ENCODE results near the gene FBP2.
A peak's percentile ranks its signal among the peaks of the same experiment; 100 is the strongest.
"Not testable (repeated sequence)": the region's sequence is repeated elsewhere in the genome, so short reads cannot be mapped to it uniquely, and the experiment has no call there.

The FBP2 gene

GRCh38 chr9:94563548-94563947, 30.1 kb downstream of the FBP2 start:
- no peak for DNase-seq (ENCODE audit: low spot score)

GRCh38 chr9:94560237-94560636, 33.4 kb downstream of the FBP2 start:
- DNase-seq (ENCODE audit: low spot score), result no peak

- DNase-seq (ENCODE audit: low spot score), result no peak
Measured at GRCh38 chr9:94557376-94557775, 36.2 kb downstream of the FBP2 start.

- DNase-seq (ENCODE audit: low spot score), result peak; percentile 51
Measured at GRCh38 chr9:94554439-94555331, 38.9 kb downstream of the FBP2 start, which contains the start of gene PCAT7. Gene PCAT7, plus strand, starts transcription at chr9:94555083.

DNA sequence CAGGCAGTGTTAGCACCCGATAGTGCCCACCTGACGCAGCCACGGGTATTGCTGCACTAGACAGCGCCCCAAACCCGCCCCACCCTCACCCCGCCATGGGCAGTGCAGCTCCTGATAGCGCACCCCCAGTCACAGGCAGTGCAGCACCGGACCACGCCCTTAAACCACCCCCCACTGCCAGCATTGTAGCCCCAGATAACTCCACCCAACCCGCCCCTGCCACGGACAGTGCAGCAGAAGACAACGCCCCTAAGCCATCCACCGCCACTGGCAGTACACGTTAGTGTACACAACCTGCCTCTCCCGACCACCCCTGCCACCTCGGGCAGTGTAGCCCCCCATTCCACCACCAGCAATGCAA, 39.6 kb downstream of the FBP2 start:
- no peak for DNase-seq (ENCODE audit: low spot score)

- no peak for DNase-seq (ENCODE audit: low spot score)
Measured at GRCh38 chr9:94553029-94553938, 40.3 kb downstream of the FBP2 start.

- no peak for DNase-seq (ENCODE audit: low spot score)
Measured at GRCh38 chr9:94545940-94546339, 47.7 kb downstream of the FBP2 start.

DNA sequence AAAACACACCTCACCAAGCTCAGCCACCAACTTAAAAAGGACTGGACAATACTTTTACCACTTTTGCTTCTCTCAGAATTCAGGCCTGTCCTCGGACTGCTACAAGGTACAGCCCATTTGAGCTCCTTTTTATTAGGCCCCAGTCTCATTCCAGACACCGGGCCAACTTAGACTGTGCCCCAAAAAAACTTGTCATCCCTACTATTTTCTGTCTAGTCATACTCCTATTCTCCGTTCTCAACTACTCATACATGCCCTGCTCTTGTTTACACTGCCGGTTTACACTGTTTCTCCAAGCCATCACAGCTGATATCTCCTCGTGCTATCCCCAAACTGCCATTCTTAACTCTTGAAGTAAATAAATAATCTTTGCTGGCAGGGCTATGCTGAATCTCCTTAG, 49.3 kb downstream of the FBP2 start:
- not testable (repeated sequence) for DNase-seq (ENCODE audit: low spot score)

DNA sequence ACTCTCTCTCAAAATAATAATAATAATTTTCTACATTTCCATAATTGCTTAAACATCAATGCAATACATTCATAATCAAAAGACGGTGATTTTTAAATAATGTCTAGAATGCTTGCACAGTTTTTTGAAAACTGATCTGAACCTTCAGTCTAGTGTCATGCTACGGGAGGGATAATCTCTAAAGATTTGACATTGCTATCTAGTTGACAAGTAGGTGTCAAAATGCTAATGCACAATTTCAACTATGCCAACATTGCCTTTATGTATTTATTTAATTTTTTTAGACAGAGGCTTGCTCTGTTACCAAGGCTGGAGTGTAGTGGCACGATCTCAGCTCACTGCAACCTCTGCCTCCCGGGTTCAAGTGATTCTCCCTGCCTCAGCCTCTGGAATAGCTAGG, 54.7 kb downstream of the FBP2 start:
- no peak for DNase-seq (ENCODE audit: low spot score)

DNA sequence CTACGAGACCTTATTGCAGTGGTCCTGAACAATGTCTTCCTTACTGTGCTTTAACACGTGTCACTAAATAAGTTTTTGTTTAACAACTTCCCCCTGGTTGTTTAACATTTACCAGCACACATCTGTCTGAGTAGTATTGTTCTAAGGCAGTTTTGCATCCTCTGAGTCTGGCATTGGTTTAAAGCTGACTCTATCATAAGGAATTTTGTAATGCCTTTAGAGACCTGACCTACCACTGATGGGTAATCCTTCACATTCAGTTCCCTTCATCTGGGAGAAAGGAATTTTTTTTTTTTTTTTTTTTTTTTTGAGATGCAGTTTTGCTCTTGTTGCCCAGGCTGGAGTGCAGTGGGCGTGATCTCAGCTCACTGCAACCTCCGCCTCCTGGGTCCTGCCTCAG, 58.7 kb downstream of the FBP2 start:
- DNase-seq (ENCODE audit: low spot score), result no peak

- DNase-seq (ENCODE audit: low spot score), result no peak
Measured at GRCh38 chr9:94533601-94534000, 60.0 kb downstream of the FBP2 start.

DNA sequence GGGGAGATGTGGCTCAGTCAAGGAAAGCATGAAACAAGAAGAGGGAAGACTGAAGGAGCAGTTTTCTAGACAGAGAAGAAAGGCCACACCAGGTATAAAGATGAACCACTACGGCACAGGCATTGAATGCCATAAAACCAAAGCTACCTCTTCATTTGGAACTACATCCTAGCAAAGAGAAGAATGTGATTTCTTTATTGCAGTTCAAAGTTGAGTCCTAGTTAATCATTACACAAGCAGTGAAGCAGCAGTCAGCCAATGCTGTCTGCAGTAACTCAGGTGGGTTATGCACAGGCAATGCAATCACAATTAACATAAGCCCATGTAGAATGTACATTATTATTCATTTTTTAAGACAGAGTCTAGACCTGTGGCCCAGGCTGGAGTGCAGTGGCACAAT, 60.5 kb downstream of the FBP2 start:
- no peak for DNase-seq (ENCODE audit: low spot score)

- no peak for DNase-seq (ENCODE audit: low spot score)
Measured at GRCh38 chr9:94528886-94529285, 64.7 kb downstream of the FBP2 start.

GRCh38 chr9:94526951-94527350, 66.7 kb downstream of the FBP2 start:
- no peak for DNase-seq (ENCODE audit: low spot score)

GRCh38 chr9:94526271-94526670, 67.4 kb downstream of the FBP2 start:
- DNase-seq (ENCODE audit: low spot score), result no peak

GRCh38 chr9:94525396-94526035, 68.1 kb downstream of the FBP2 start:
- DNase-seq (ENCODE audit: low spot score), result no peak

DNA sequence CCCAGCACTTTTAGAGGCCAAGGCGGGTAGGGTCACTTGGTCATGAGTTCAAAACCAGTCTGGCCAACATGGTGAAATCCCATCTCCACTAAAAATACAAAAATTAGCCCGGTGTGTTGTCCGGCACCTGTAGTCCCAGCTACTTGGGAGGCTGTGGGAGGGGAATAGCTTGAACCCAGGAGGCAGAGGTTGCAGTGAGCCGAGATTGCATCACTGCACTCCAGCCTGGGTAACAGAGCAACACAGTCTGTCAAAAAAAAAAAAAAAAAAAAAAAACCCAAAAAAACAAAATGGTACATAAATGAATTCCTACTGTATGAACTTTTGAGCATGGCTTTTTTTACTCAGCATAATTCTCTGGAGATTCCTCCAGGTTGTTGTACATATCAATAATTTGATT, 76.4 kb downstream of the FBP2 start:
- DNase-seq (ENCODE audit: low spot score), result no peak

- DNase-seq (ENCODE audit: low spot score), result no peak
Measured at GRCh38 chr9:94514722-94515121, 78.9 kb downstream of the FBP2 start.

GRCh38 chr9:94511955-94512265, 81.7 kb downstream of the FBP2 start:
- DNase-seq (ENCODE audit: low spot score), result no peak

- no peak for DNase-seq (ENCODE audit: low spot score)
Measured at GRCh38 chr9:94511134-94511954, 82.3 kb downstream of the FBP2 start.

All from activated CD4-positive, alpha-beta T cell treated with anti-CD3 and anti-CD28 coated beads, Interleukin-2, Interleukin-4, amounts not matched to agents 100 ng/mL and 50 ng/mL, durations not matched to agents 16 hours and 8 hours (primary cell).